Thyroid gland (tissue), 4 donors: ENCODE measurements around the gene EAF1.

Experiments used
- POLR2A ChIP-seq, 2 donors: fragments of 450-650 bp; IDR thresholded peaks; one replicate each; pipeline ENCODE4 v1.6.1; 2017; ENCODE audit warnings: antibody characterized with exemption in 2 of 2, mild to moderate bottlenecking in 2 of 2, moderate library complexity in 1 of 2
- TF ChIP-seq, protein P1 (sequence below), 6 experiments: fragments of 200-600 bp in 3 of 6; fragments of 450-650 bp in 3 of 6; sonication (generic) in 3 of 6; IDR thresholded peaks; one replicate each; pipeline ENCODE4 v1.5.1; 2016 to 2019; ENCODE audit warnings: antibody characterized with exemption in 6 of 6, mild to moderate bottlenecking in 2 of 6, inconsistent platforms in 1 of 6, moderate library complexity in 1 of 6

DNA sequence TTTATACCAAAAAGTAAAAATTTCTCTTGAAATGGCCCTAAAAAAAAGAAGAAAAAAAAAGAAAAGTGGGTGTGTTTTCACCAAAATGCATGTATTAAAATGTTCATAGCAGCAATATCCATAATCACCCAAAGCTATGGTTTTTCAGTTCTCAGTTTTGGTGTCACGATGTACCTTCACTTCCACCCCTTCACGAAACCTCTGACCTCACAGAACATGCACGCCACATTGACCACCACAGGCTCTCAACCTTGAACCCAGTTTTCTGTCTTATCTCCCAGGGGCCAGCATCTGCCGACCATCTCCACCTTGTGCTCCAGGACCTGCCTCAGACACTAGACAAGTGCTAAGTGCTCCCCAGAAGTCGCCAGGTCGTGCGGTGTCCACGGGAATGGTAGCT lies 63.7 kb downstream of the EAF1 start:
- TF ChIP-seq, protein P1, sequence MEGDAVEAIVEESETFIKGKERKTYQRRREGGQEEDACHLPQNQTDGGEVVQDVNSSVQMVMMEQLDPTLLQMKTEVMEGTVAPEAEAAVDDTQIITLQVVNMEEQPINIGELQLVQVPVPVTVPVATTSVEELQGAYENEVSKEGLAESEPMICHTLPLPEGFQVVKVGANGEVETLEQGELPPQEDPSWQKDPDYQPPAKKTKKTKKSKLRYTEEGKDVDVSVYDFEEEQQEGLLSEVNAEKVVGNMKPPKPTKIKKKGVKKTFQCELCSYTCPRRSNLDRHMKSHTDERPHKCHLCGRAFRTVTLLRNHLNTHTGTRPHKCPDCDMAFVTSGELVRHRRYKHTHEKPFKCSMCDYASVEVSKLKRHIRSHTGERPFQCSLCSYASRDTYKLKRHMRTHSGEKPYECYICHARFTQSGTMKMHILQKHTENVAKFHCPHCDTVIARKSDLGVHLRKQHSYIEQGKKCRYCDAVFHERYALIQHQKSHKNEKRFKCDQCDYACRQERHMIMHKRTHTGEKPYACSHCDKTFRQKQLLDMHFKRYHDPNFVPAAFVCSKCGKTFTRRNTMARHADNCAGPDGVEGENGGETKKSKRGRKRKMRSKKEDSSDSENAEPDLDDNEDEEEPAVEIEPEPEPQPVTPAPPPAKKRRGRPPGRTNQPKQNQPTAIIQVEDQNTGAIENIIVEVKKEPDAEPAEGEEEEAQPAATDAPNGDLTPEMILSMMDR (IDR thresholded peaks at IDR 0.05), result no peak
- no peak for TF ChIP-seq POLR2A (IDR thresholded peaks at IDR 0.05)
